CD4-positive, alpha-beta memory T cell (primary cell): ENCODE data around the gene EYS. TPM values are rescaled to one million over a fixed set of nuclear protein-coding genes. Genes with fewer than 3 reads are reported as not detected.

Experiments
- CTCF ChIA-PET: fragments of 350-600 bp; sonication (Branson Sonifier 250); formaldehyde crosslinking; loops from one replicate; lab custom pipeline; 2021; ENCODE audit warnings: inconsistent platforms; ENCODE audit not compliant: partially characterized antibody; lab: Charles Lee
- POLR2A ChIA-PET: fragments of 350-600 bp; sonication (Branson Sonifier 250); formaldehyde crosslinking; loops from one replicate; lab custom pipeline; 2021; ENCODE audit not compliant: partially characterized antibody; lab: Charles Lee
- DNase-seq, 5 donors: peaks; one replicate each; pipeline versions ENCODE4 v3.0.0 to v3.0.0-alpha.2; 2020 to 2022; ENCODE audit warnings: mixed read lengths in 1 of 5
- H3K27ac ChIP-seq: one replicate; pipeline ENCODE4 v1.7.0; 2013; ENCODE audit warnings: low read depth, low read length
- H3K27me3 ChIP-seq: 2 replicates; pipeline ENCODE4 v1.7.0; 2013; ENCODE audit warnings: mild to moderate bottlenecking, low read length, moderate library complexity; ENCODE audit not compliant: insufficient read depth
- H3K36me3 ChIP-seq: 2 replicates; pipeline ENCODE4 v1.7.0; 2013; ENCODE audit warnings: mild to moderate bottlenecking, low read length, moderate library complexity; ENCODE audit not compliant: insufficient read depth
- H3K4me1 ChIP-seq: 2 replicates; pipeline ENCODE4 v1.7.0; 2013; ENCODE audit warnings: mild to moderate bottlenecking, low read length, moderate library complexity; ENCODE audit not compliant: insufficient read depth
- H3K4me3 ChIP-seq, 2 donors: one replicate each; pipeline ENCODE4 v1.7.0; 2013; ENCODE audit warnings: low read length in 2 of 2, mild to moderate bottlenecking in 1 of 2
- H3K9me3 ChIP-seq, 2 donors: one replicate each; pipeline ENCODE4 v1.7.0; 2013; ENCODE audit warnings: low read length in 2 of 2, control low read depth in 1 of 2; ENCODE audit not compliant: control insufficient read depth in 1 of 2
- H3K27ac Mint-ChIP-seq, 7 donors: one replicate each; pipeline ENCODE4 v1.8.0; 2020 to 2021; ENCODE audit warnings: mixed read lengths in 7 of 7, mild to moderate bottlenecking in 6 of 7, inconsistent platforms in 3 of 7, moderate library complexity in 3 of 7
- H3K27me3 Mint-ChIP-seq, 2 donors: one replicate each; pipeline ENCODE4 v1.8.0; 2020 to 2021; ENCODE audit warnings: mixed read lengths in 2 of 2
- H3K36me3 Mint-ChIP-seq, 2 donors: one replicate each; pipeline ENCODE4 v1.8.0; 2020 to 2021; ENCODE audit warnings: mixed read lengths in 2 of 2, inconsistent platforms in 1 of 2, mild to moderate bottlenecking in 1 of 2
- H3K4me1 Mint-ChIP-seq, 4 donors: one replicate each; pipeline ENCODE4 v1.8.0; 2020 to 2021; ENCODE audit warnings: mixed read lengths in 4 of 4, mild to moderate bottlenecking in 1 of 4
- H3K4me3 Mint-ChIP-seq, 8 donors: one replicate each; pipeline ENCODE4 v1.8.0; 2020 to 2021; ENCODE audit warnings: mixed read lengths in 8 of 8, mild to moderate bottlenecking in 7 of 8, moderate library complexity in 6 of 8, inconsistent platforms in 3 of 8
- H3K9me3 Mint-ChIP-seq, 8 donors: one replicate each; pipeline ENCODE4 v1.8.0; 2020 to 2021; ENCODE audit warnings: mixed read lengths in 8 of 8, mild to moderate bottlenecking in 5 of 8, inconsistent platforms in 3 of 8, moderate library complexity in 1 of 8
- intact Hi-C: fragments of 100-400 bp; cut with micrococcal nuclease; formaldehyde crosslinking; loops from one replicate; pipeline ENCODE4 v1.15.1; 2023
- polyA plus RNA-seq, 2 donors: library from polyadenylated mRNA; unstranded; fragments of 300-500 nt; fragmentation: Illumina TruSeq; gene quantifications; one replicate each; pipeline ENCODE4 v1.2.3, GENCODE V29; 2021
- total RNA-seq, 2 experiments: library from RNA; stranded (reverse); gene quantifications; one replicate each; pipeline ENCODE4 v1.2.3, GENCODE V29; 2021

EYS gene
- total and polyA plus RNA-seq, 4 experiments from 2014 or later: 0.17 to 0.20 TPM; not detected in 2

GRCh38 chr6:63999613-64000012 is 1707.4 kb downstream of the EYS start:
- ChIA-PET CTCF (no interaction called here), POLR2A (no interaction called here)
- Mint-ChIP-seq H3K36me3 (no peaks in the 10 kb centered on the region), H3K9me3 (peaks cover 0 to 4% (median under 1%) of the 10 kb centered on the region in 8 donors), H3K4me3 (no peak overlapping the region), H3K4me1 (no peaks in the 10 kb centered on the region), H3K27ac (no peak overlapping the region), H3K27me3 (no peaks in the 10 kb centered on the region)
- Histone ChIP-seq H3K36me3 (no peaks in the 10 kb centered on the region), H3K27me3 (no peaks in the 10 kb centered on the region), H3K4me1 (no peaks in the 10 kb centered on the region), H3K4me3 (no peak overlapping the region), H3K9me3 (no peaks in the 10 kb centered on the region), H3K27ac (no peak overlapping the region)
- intact Hi-C loops: no loop called here
- no peak for DNase-seq

- Mint-ChIP-seq H3K27ac (no peak overlapping the region), H3K36me3 (no peaks in the 10 kb centered on the region), H3K27me3 (no peaks in the 10 kb centered on the region), H3K9me3 (peaks cover 0 to 4% (median 0%) of the 10 kb centered on the region in 8 donors), H3K4me3 (no peak overlapping the region), H3K4me1 (no peaks in the 10 kb centered on the region)
- H3K36me3 ChIP-seq: no peaks in the 10 kb centered on the region
- ChIA-PET CTCF (no interaction called here), POLR2A (no interaction called here)
- no peaks in the 10 kb centered on the region for H3K4me1 ChIP-seq
- intact Hi-C loops: no loop called here
- no peak for DNase-seq
- H3K9me3 ChIP-seq: no peaks in the 10 kb centered on the region
- no peaks in the 10 kb centered on the region for H3K27me3 ChIP-seq
- no peak overlapping the region for H3K27ac ChIP-seq
- no peak overlapping the region for H3K4me3 ChIP-seq
These were observed 1708.0 kb downstream of the EYS start for GRCh38 chr6:63998991-63999390.

GRCh38 chr6:63997734-63998133 is 1709.3 kb downstream of the EYS start:
- H3K4me1 ChIP-seq: no peaks in the 10 kb centered on the region
- H3K27me3 Mint-ChIP-seq: no peaks in the 10 kb centered on the region
- H3K27ac Mint-ChIP-seq: no peak overlapping the region
- no peaks in the 10 kb centered on the region for H3K27me3 ChIP-seq
- CTCF ChIA-PET: no interaction called here
- H3K36me3 Mint-ChIP-seq: no peaks in the 10 kb centered on the region
- no peak for DNase-seq
- no peak overlapping the region for H3K27ac ChIP-seq
- H3K4me1 Mint-ChIP-seq: no peaks in the 10 kb centered on the region
- no peaks in the 10 kb centered on the region for H3K9me3 ChIP-seq
- no peak overlapping the region for H3K4me3 ChIP-seq
- H3K4me3 Mint-ChIP-seq: no peak overlapping the region
- peaks cover 0 to 2% (median under 1%) of the 10 kb centered on the region in 8 donors for H3K9me3 Mint-ChIP-seq
- POLR2A ChIA-PET: no interaction called here
- intact Hi-C loops: no loop called here
- H3K36me3 ChIP-seq: no peaks in the 10 kb centered on the region

- no peaks in the 10 kb centered on the region for H3K9me3 ChIP-seq
- H3K27ac Mint-ChIP-seq: no peak overlapping the region
- no peaks in the 10 kb centered on the region for H3K36me3 Mint-ChIP-seq
- POLR2A ChIA-PET: no interaction called here
- H3K27ac ChIP-seq: no peak overlapping the region
- H3K4me3 Mint-ChIP-seq: no peak overlapping the region
- DNase-seq: no peak
- no peaks in the 10 kb centered on the region for H3K4me1 ChIP-seq
- H3K9me3 Mint-ChIP-seq: peaks cover 0 to 7% (median 0%) of the 10 kb centered on the region in 8 donors
- no peaks in the 10 kb centered on the region for H3K27me3 Mint-ChIP-seq
- H3K4me1 Mint-ChIP-seq: no peaks in the 10 kb centered on the region
- no peaks in the 10 kb centered on the region for H3K27me3 ChIP-seq
- intact Hi-C loops: no loop called here
- H3K36me3 ChIP-seq: no peaks in the 10 kb centered on the region
- H3K4me3 ChIP-seq: no peak overlapping the region
- CTCF ChIA-PET: no interaction called here
These were observed 1709.8 kb downstream of the EYS start for GRCh38 chr6:63997221-63997620.

GRCh38 chr6:63985223-63985622 is 1721.8 kb downstream of the EYS start:
- Histone ChIP-seq H3K27ac (no peak overlapping the region), H3K27me3 (no peaks in the 10 kb centered on the region), H3K36me3 (no peaks in the 10 kb centered on the region), H3K9me3 (no peaks in the 10 kb centered on the region), H3K4me3 (no peak overlapping the region), H3K4me1 (no peaks in the 10 kb centered on the region)
- Mint-ChIP-seq H3K27ac (no peak overlapping the region), H3K27me3 (no peaks in the 10 kb centered on the region), H3K4me3 (no peak overlapping the region), H3K9me3 (peaks cover 0 to 4% (median under 1%) of the 10 kb centered on the region in 8 donors), H3K4me1 (no peaks in the 10 kb centered on the region), H3K36me3 (no peaks in the 10 kb centered on the region)
- intact Hi-C loops: no loop called here
- ChIA-PET CTCF (no interaction called here), POLR2A (no interaction called here)
- no peak for DNase-seq

GRCh38 chr6:63975699-63976098 is 1731.3 kb downstream of the EYS start:
- Mint-ChIP-seq H3K9me3 (no peaks in the 10 kb centered on the region), H3K36me3 (no peaks in the 10 kb centered on the region), H3K4me1 (no peaks in the 10 kb centered on the region), H3K4me3 (no peak overlapping the region), H3K27ac (no peak overlapping the region), H3K27me3 (no peaks in the 10 kb centered on the region)
- POLR2A ChIA-PET: no interaction called here
- DNase-seq: no peak
- Histone ChIP-seq H3K27ac (no peak overlapping the region), H3K4me3 (no peak overlapping the region), H3K4me1 (no peaks in the 10 kb centered on the region), H3K9me3 (no peaks in the 10 kb centered on the region), H3K36me3 (no peaks in the 10 kb centered on the region), H3K27me3 (no peaks in the 10 kb centered on the region)
- CTCF ChIA-PET: no interaction called here
- intact Hi-C loops: no loop called here

GRCh38 chr6:63968650-63969049 is 1738.4 kb downstream of the EYS start:
- no peak overlapping the region for H3K27ac ChIP-seq
- Mint-ChIP-seq H3K9me3 (no peaks in the 10 kb centered on the region), H3K4me3 (no peak overlapping the region), H3K36me3 (no peaks in the 10 kb centered on the region), H3K4me1 (no peaks in the 10 kb centered on the region), H3K27ac (no peak overlapping the region), H3K27me3 (no peaks in the 10 kb centered on the region)
- no peak for DNase-seq
- H3K9me3 ChIP-seq: no peaks in the 10 kb centered on the region
- no peak overlapping the region for H3K4me3 ChIP-seq
- POLR2A ChIA-PET: no interaction called here
- H3K27me3 ChIP-seq: no peaks in the 10 kb centered on the region
- intact Hi-C loops: no loop called here
- CTCF ChIA-PET: no interaction called here
- no peaks in the 10 kb centered on the region for H3K4me1 ChIP-seq
- H3K36me3 ChIP-seq: no peaks in the 10 kb centered on the region

GRCh38 chr6:63964366-63964765 is 1742.7 kb downstream of the EYS start:
- no peak overlapping the region for H3K27ac Mint-ChIP-seq

More at GRCh38 chr6:63964366-63964765, 1742.7 kb downstream of the EYS start:
- Histone ChIP-seq H3K4me1 (no peaks in the 10 kb centered on the region), H3K27ac (no peak overlapping the region), H3K27me3 (no peaks in the 10 kb centered on the region), H3K36me3 (no peaks in the 10 kb centered on the region), H3K9me3 (no peaks in the 10 kb centered on the region), H3K4me3 (no peak overlapping the region)
- Mint-ChIP-seq H3K4me1 (no peaks in the 10 kb centered on the region), H3K36me3 (no peaks in the 10 kb centered on the region), H3K9me3 (peaks cover 0 to 2% (median 0%) of the 10 kb centered on the region in 8 donors), H3K27me3 (no peaks in the 10 kb centered on the region), H3K4me3 (no peak overlapping the region)
- ChIA-PET CTCF (no interaction called here), POLR2A (no interaction called here)
- DNase-seq: no peak
- intact Hi-C loops: no loop called here
